Kidney epithelial cell (primary cell): Measurements from ENCODE around the gene NARF. TPM values are rescaled to one million over a fixed set of nuclear protein-coding genes. Genes with fewer than 3 reads are reported as not detected.

Source experiments
- DNase-seq: peaks from one replicate; pipeline ENCODE4 v3.0.0-alpha.2; 2010; ENCODE audit warnings: low read depth
- H3K27me3 ChIP-seq: 2 replicates; pipeline ENCODE4 v1.6.0; 2011; ENCODE audit warnings: low read length; ENCODE audit not compliant: control insufficient read depth, insufficient read depth
- H3K36me3 ChIP-seq: 2 replicates; pipeline ENCODE4 v1.5.1; 2011; ENCODE audit warnings: low read length; ENCODE audit not compliant: control insufficient read depth, insufficient read depth
- H3K4me3 ChIP-seq: 2 replicates; pipeline ENCODE4 v1.5.1; 2011; ENCODE audit warnings: low read depth, mild to moderate bottlenecking, control low read depth, low read length
- CTCF ChIP-seq: IDR thresholded peaks from 2 replicates; pipeline ENCODE4 v1.5.1; 2011; ENCODE audit warnings: mild to moderate bottlenecking, moderate library complexity, low read length, control low read depth, inconsistent platforms; ENCODE audit not compliant: insufficient read depth, poor library complexity, severe bottlenecking
- total RNA-seq: library from RNA; depleted of rRNA; stranded (reverse); fragments of >200 nt; gene quantifications from 2 replicates; pipeline ENCODE4 v1.2.3, GENCODE V29; 2015

NARF gene
- total RNA-seq, 1 donor from 2014 or later = 59.9 TPM

GRCh38 chr17:82429824-82430223, 28.7 kb upstream of the NARF start:
- H3K36me3 ChIP-seq = no peaks in the 10 kb centered on the region
- no peak for TF ChIP-seq CTCF
- H3K4me3 ChIP-seq = no peak overlapping the region
- DNase-seq = no peak
- no peaks in the 10 kb centered on the region for H3K27me3 ChIP-seq

- Histone ChIP-seq H3K36me3 (no peaks in the 10 kb centered on the region), H3K27me3 (no peaks in the 10 kb centered on the region), H3K4me3 (no peak overlapping the region)
- no peak for TF ChIP-seq CTCF
- DNase-seq = no peak
Measured at GRCh38 chr17:82432017-82432416, 26.5 kb upstream of the NARF start.

- DNase-seq = no peak
- Histone ChIP-seq H3K4me3 (no peak overlapping the region), H3K36me3 (no peaks in the 10 kb centered on the region), H3K27me3 (no peaks in the 10 kb centered on the region)
- TF ChIP-seq CTCF = no peak
Measured at GRCh38 chr17:82433560-82434215, 24.9 kb upstream of the NARF start.

GRCh38 chr17:82434216-82434565, 24.4 kb upstream of the NARF start:
- H3K27me3 ChIP-seq = no peaks in the 10 kb centered on the region
- DNase-seq = no peak
- no peak overlapping the region for H3K4me3 ChIP-seq
- TF ChIP-seq CTCF = no peak
- H3K36me3 ChIP-seq = no peaks in the 10 kb centered on the region

GRCh38 chr17:82435103-82435502, 23.4 kb upstream of the NARF start:
- no peaks in the 10 kb centered on the region for H3K36me3 ChIP-seq
- no peak for DNase-seq
- no peaks in the 10 kb centered on the region for H3K27me3 ChIP-seq
- no peak overlapping the region for H3K4me3 ChIP-seq
- no peak for TF ChIP-seq CTCF
